Liver (tissue), 3 donors: Measurements from ENCODE around the gene KPNA5.

Source experiments
- CTCF ChIP-seq: fragments of 150-350 bp; IDR thresholded peaks from 2 replicates; pipeline ENCODE4 v1.5.1; 2017; ENCODE audit warnings: improper control_type of control experiment, low read depth, low read length; ENCODE audit not compliant: missing input control
- GABPA ChIP-seq, 2 donors: IDR thresholded peaks in 1 of 2; conservative IDR thresholded peaks in 1 of 2; 2 replicates each; pipeline ENCODE4 v1.6.1; 2016; ENCODE audit warnings: antibody characterized with exemption in 2 of 2, mild to moderate bottlenecking in 1 of 2, moderate library complexity in 1 of 2
- HNF4A ChIP-seq, 2 donors: conservative IDR thresholded peaks; 2 replicates each; pipeline ENCODE4 v1.6.1; 2016; ENCODE audit warnings: antibody characterized with exemption in 2 of 2, mild to moderate bottlenecking in 2 of 2
- JUND ChIP-seq, 2 donors: IDR thresholded peaks; 2 replicates each; pipeline ENCODE4 v1.6.1; 2016; ENCODE audit warnings: antibody characterized with exemption in 2 of 2
- REST ChIP-seq: IDR thresholded peaks from 2 replicates; pipeline ENCODE4 v1.6.1; 2016; ENCODE audit warnings: antibody characterized with exemption, mild to moderate bottlenecking
- donor health status: healthy.
- donor health status: healthy.

GRCh38 chr6:116767715-116768114, 86.7 kb downstream of the KPNA5 start:
- TF ChIP-seq REST (no peak), CTCF (no peak), HNF4A (conservative IDR thresholded peaks at IDR 0.05) (no peak), GABPA (IDR thresholded peaks at IDR 0.05 in 1 of 2, conservative IDR thresholded peaks at IDR 0.05 in 1 of 2) (no peak), JUND (IDR thresholded peaks at IDR 0.05) (no peak)
